GM12878 (cell line): ENCODE results near the gene PPFIA4. TPM values are rescaled to one million over a fixed set of nuclear protein-coding genes. Genes with fewer than 3 reads are reported as not detected.

Experiments used
- ATAC-seq: fragments of 200-7000 bp; cut with Tn5 transposase; 3 replicates; pipeline ENCODE4 v1.9.1; 2020; ENCODE audit warnings: mild to moderate bottlenecking, moderate library complexity
- BruUV-seq: library from RNA; stranded (reverse); fragments of 400-500 nt; replicated peaks from 2 replicates; lab custom pipeline; 2021; lab: Mats Ljungman, UMichigan
- CTCF ChIA-PET: fragments of 300-600 bp; sonication (Branson Sonifier 250); formaldehyde crosslinking; extraction: SDS; loops from one replicate; lab custom pipeline; 2021; ENCODE audit warnings: inconsistent platforms; lab: Yijun Ruan, JAX
- POLR2A ChIA-PET: fragments of 350-600 bp; formaldehyde crosslinking; extraction: SDS; loops from one replicate; lab custom pipeline; 2021; ENCODE audit warnings: inconsistent platforms; lab: Charles Lee
- RAD21 ChIA-PET: fragments of 300-600 bp; sonication (Branson Sonifier 250); formaldehyde crosslinking; loops from one replicate; lab custom pipeline; 2023; ENCODE audit warnings: antibody characterized with exemption; ENCODE audit not compliant: unreplicated experiment; lab: Charles Lee
- SMC1A ChIA-PET: fragments of 300-600 bp; sonication (Branson Sonifier 250); formaldehyde crosslinking; loops from one replicate; lab custom pipeline; 2023; ENCODE audit not compliant: unreplicated experiment, uncharacterized antibody; lab: Charles Lee
- DNase-seq: peaks from one replicate; pipeline ENCODE4 v3.0.0-alpha.2; 2011; ENCODE audit warnings: low read depth, low spot score
- FAIRE-seq: peaks from 3 replicates; lab custom pipeline; 2011; peaks lifted over from hg19 to GRCh38; lab: Jason Lieb, UNC
- H2AFZ ChIP-seq: 2 replicates; pipeline ENCODE4 v1.6.0; 2011; ENCODE audit warnings: low read depth, low read length, control low read depth; ENCODE audit not compliant: control insufficient read depth
- H3K27ac ChIP-seq: 2 replicates; pipeline ENCODE4 v1.5.1; 2011; ENCODE audit warnings: control low read depth; ENCODE audit not compliant: control insufficient read depth, insufficient read depth
- H3K27me3 ChIP-seq, 2 experiments: replicated peaks in 1 of 2; 2 replicates each; pipeline versions ENCODE4 v1.6.0 to v1.6.1; 2011; ENCODE audit warnings: low read length in 1 of 2; ENCODE audit not compliant: control insufficient read depth in 2 of 2, insufficient read depth in 2 of 2
- H3K36me3 ChIP-seq, 2 experiments: 2 replicates each; pipeline ENCODE4 v1.5.1; 2011; ENCODE audit warnings: low read length in 1 of 2; ENCODE audit not compliant: control insufficient read depth in 2 of 2, insufficient read depth in 2 of 2
- H3K4me1 ChIP-seq: 2 replicates; pipeline ENCODE4 v1.6.1; 2011; ENCODE audit warnings: mild to moderate bottlenecking, low read length, moderate library complexity, mixed read lengths; ENCODE audit not compliant: control insufficient read depth, insufficient read depth
- H3K4me2 ChIP-seq: 2 replicates; pipeline ENCODE4 v1.6.0; 2011; ENCODE audit warnings: control low read depth; ENCODE audit not compliant: control insufficient read depth, insufficient read depth
- H3K4me3 ChIP-seq: fragments of 200-600 bp; sonication (generic); 2 replicates; pipeline ENCODE4 v1.5.1; 2016
- H3K79me2 ChIP-seq: 2 replicates; pipeline ENCODE4 v1.6.0; 2011; ENCODE audit warnings: low read length; ENCODE audit not compliant: control insufficient read depth, insufficient read depth
- H3K9ac ChIP-seq: 2 replicates; pipeline ENCODE4 v1.8.0; 2011; ENCODE audit warnings: low read length, control low read depth, mixed read lengths; ENCODE audit not compliant: control insufficient read depth, insufficient read depth
- H3K9me3 ChIP-seq: replicated peaks from 3 replicates; pipeline ENCODE4 v1.5.1; 2011; ENCODE audit warnings: mild to moderate bottlenecking, low read length; ENCODE audit not compliant: control insufficient read depth, insufficient read depth
- H4K20me1 ChIP-seq: 2 replicates; pipeline ENCODE4 v1.6.0; 2011; ENCODE audit not compliant: control insufficient read depth, insufficient read depth
- CHD1 ChIP-seq: IDR thresholded peaks from 2 replicates; pipeline ENCODE4 v1.6.1; 2012; ENCODE audit warnings: low read depth, low read length, improper control_type of control experiment
- FOS ChIP-seq: IDR thresholded peaks from 3 replicates; pipeline ENCODE4 v1.6.1; 2011; ENCODE audit warnings: borderline replicate concordance; ENCODE audit not compliant: insufficient read length; ENCODE audit errors: extremely low read depth
- KAT2A ChIP-seq: conservative IDR thresholded peaks from 2 replicates; pipeline ENCODE4 v1.6.1; 2011; ENCODE audit warnings: low read depth, low read length; ENCODE audit not compliant: control insufficient read depth
- KLF5 ChIP-seq: fragments of 450-650 bp; IDR thresholded peaks from 2 replicates; pipeline ENCODE4 v1.6.1; 2014; ENCODE audit warnings: mild to moderate bottlenecking; ENCODE audit not compliant: partially characterized antibody
- MTA2 ChIP-seq: fragments of 450-650 bp; IDR thresholded peaks from 2 replicates; pipeline ENCODE4 v1.6.1; 2016; ENCODE audit warnings: low read depth, mild to moderate bottlenecking, moderate library complexity
- POU2F2 ChIP-seq: IDR thresholded peaks from 3 replicates; pipeline ENCODE4 v1.6.1; 2011; ENCODE audit warnings: low read depth, mild to moderate bottlenecking, low read length, borderline replicate concordance
- RB1 ChIP-seq: fragments of 450-650 bp; formaldehyde crosslinking; IDR thresholded peaks from 2 replicates; pipeline ENCODE4 v1.6.1; 2017; ENCODE audit warnings: mild to moderate bottlenecking, borderline replicate concordance
- SIN3A ChIP-seq: IDR thresholded peaks from 2 replicates; pipeline ENCODE4 v1.6.1; 2012; ENCODE audit warnings: low read depth, low read length, improper control_type of control experiment
- SRF ChIP-seq, 2 experiments: IDR thresholded peaks; 2 replicates each; pipeline ENCODE4 v1.6.1; 2011; ENCODE audit warnings: low read depth in 2 of 2, low read length in 2 of 2, mild to moderate bottlenecking in 1 of 2, moderate library complexity in 1 of 2
- SUPT20H ChIP-seq: IDR thresholded peaks from 2 replicates; pipeline ENCODE4 v1.6.1; 2011; ENCODE audit warnings: low read depth, mild to moderate bottlenecking, low read length, moderate library complexity, borderline replicate concordance; ENCODE audit not compliant: control insufficient read depth
- WGBS: methylation state at CpG from one replicate; pipeline ENCODE4 v1.1.6; 2016; ENCODE audit warnings: low lambda C conversion rate; ENCODE audit not compliant: insufficient replicate concordance, insufficient coverage; ENCODE audit errors: missing lambda C conversion rate; 5-methylcytosine and 5-hydroxymethylcytosine counted together
- in situ Hi-C: fragments of 300-500 bp; cut with MboI; formaldehyde crosslinking; loops from 9 replicates; pipeline ENCODE4 v1.14.3; 2018; ENCODE audit warnings: mixed read lengths
- intact Hi-C: fragments of 100-400 bp; cut with micrococcal nuclease; formaldehyde crosslinking; loops from one replicate; pipeline ENCODE4 v1.14.2; 2022; ENCODE audit not compliant: unreplicated experiment
- polyA plus RNA-seq, 11 experiments: library from polyadenylated mRNA; depleted of rRNA in 4 of 11; unstranded in 6 of 11; stranded (reverse) in 5 of 11; fragments of >200 nt; fragmentation: Nextera tagmentation in 4 of 11; fragmentation: Illumina TruSeq in 1 of 11; extraction: Ambion mirVana in 4 of 11; extraction: Trizol in 1 of 11; gene quantifications; 1 replicate in 1 of 11; 2 replicates in 10 of 11; pipeline versions ENCODE4 v1.2.1 to v1.2.3, GENCODE V29; 2011 to 2016; ENCODE audit warnings: inconsistent platforms in 2 of 11, missing spikeins in 2 of 11, low read depth in 1 of 11
- total RNA-seq, 4 experiments: library from RNA; depleted of rRNA in 3 of 4; stranded (reverse); fragments of >200 nt in 3 of 4; fragmentation: Illumina TruSeq in 1 of 4; extraction: Trizol in 1 of 4; gene quantifications; 2 replicates each; pipeline versions ENCODE4 v1.2.1 to v1.2.3, GENCODE V29; 2013 to 2021
- TF ChIP-seq, protein P1 (sequence below): IDR thresholded peaks from 2 replicates; pipeline ENCODE4 v1.6.1; 2012; ENCODE audit warnings: low read depth, low read length, improper control_type of control experiment

The PPFIA4 gene
- total and polyA plus RNA-seq, 10 of the 15 experiments (the other 5 are each of a cell fraction or from before 2014, with no cell fraction given), result 0.02 to 19.7 (median 0.34) TPM; not detected in 1

DNA sequence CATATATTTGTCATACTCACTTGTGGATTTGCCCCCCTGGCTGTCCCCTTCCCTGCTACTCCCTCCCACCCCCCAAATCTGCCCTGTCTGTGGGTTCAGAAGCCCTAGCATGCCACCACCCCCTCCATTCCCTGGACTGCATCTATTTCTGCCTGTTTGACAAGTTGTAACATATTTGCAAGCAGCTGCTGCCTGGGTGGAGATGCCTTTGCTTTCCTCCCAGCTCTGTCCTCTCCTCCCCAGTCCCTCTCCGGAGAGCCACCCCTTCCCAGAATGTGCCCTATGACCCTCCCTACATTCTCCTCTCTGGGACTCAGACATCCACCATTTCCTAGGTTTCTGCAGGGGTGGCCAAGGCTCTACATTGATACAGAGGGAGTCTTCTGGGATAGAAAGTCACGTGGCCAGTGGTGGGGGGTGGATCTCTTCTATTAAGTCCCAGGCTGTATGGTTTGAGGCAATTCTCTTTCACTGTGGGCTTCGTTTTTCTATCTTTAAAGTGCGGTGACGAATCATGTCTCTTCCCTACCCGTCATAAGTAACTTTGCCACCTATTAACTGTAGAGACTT lies 65.6 kb downstream of the PPFIA4 start:
- Histone ChIP-seq H3K79me2 (no peaks in the 10 kb centered on the region), H3K9me3 (peaks cover 2% of the 10 kb centered on the region; the same call in 1 of the 3 replicates), H2AFZ (no peak overlapping the region), H4K20me1 (no peaks in the 10 kb centered on the region), H3K36me3 (no peaks in the 10 kb centered on the region), H3K4me1 (no peaks in the 10 kb centered on the region), H3K4me2 (no peak overlapping the region), H3K9ac (no peak overlapping the region), H3K27ac (no peak overlapping the region), H3K27me3 (peaks cover 0 to 2% of the 10 kb centered on the region in 2 experiments; a peak in 2 of 4 replicates), H3K4me3 (no peak overlapping the region)
- RAD21 ChIA-PET, result no interaction called here
- 34% methylated on average over 6 of the region's 6 CpGs for WGBS
- no peak for DNase-seq
- no TSS peak for BruUV-seq
- in situ Hi-C loops (no loop called here), intact Hi-C loops (no loop called here)
- no peak for ATAC-seq
- POLR2A ChIA-PET, result interaction anchor here (0.7 kb wide), 1 partner anchor 149 kb away, joined by 4 read pairs; no protein-coding TSS in a partner anchor
- SMC1A ChIA-PET, result no interaction called here
- no peak for TF ChIP-seq CHD1
- no peak for TF ChIP-seq KAT2A
- TF ChIP-seq SIN3A, result no peak
- no peak for TF ChIP-seq SUPT20H
- no peak for TF ChIP-seq SRF (IDR thresholded peaks at IDR 0.05; ENCODE audit: low read depth in 2 of 2, low read length in 2 of 2)
- no peak for TF ChIP-seq FOS
- no peak for TF ChIP-seq KLF5
- TF ChIP-seq, protein P1, sequence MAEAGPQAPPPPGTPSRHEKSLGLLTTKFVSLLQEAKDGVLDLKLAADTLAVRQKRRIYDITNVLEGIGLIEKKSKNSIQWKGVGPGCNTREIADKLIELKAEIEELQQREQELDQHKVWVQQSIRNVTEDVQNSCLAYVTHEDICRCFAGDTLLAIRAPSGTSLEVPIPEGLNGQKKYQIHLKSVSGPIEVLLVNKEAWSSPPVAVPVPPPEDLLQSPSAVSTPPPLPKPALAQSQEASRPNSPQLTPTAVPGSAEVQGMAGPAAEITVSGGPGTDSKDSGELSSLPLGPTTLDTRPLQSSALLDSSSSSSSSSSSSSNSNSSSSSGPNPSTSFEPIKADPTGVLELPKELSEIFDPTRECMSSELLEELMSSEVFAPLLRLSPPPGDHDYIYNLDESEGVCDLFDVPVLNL, result no peak
- no peak for TF ChIP-seq RB1
- TF ChIP-seq POU2F2, result no peak
- TF ChIP-seq MTA2, result no peak
- CTCF ChIA-PET, result no interaction called here
- no peak for FAIRE-seq
